ENCODE results near the gene CCDC85C.

CCDC85C gene

DNA sequence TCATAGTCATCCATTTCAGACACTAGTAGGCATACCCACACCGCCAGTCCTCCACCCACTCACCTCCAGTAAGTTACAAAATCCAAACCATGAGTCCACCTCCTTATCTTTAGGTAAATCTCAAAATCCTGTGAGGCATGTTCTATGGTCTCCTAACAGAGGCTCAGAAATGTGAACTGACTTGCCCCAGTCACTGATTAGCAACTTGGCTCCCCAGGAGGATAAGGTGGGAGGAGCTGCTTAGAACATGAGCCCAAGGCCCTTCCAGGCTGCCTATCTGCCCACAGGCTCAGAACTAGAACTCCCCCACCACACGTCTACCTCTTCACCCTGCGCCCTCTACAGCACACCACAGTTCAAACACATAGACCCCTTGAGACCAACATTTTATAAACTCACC, 143.2 kb downstream of the CCDC85C start:
- H3K4me1 ChIP-seq = no peaks in the 10 kb centered on the region
- H3K27me3 ChIP-seq = no peaks in the 10 kb centered on the region
- no peak overlapping the region for H3K4me3 ChIP-seq (ENCODE audit: low read depth, low read length)
- no peaks in the 10 kb centered on the region for H3K9me3 ChIP-seq
- TF ChIP-seq, protein P1, sequence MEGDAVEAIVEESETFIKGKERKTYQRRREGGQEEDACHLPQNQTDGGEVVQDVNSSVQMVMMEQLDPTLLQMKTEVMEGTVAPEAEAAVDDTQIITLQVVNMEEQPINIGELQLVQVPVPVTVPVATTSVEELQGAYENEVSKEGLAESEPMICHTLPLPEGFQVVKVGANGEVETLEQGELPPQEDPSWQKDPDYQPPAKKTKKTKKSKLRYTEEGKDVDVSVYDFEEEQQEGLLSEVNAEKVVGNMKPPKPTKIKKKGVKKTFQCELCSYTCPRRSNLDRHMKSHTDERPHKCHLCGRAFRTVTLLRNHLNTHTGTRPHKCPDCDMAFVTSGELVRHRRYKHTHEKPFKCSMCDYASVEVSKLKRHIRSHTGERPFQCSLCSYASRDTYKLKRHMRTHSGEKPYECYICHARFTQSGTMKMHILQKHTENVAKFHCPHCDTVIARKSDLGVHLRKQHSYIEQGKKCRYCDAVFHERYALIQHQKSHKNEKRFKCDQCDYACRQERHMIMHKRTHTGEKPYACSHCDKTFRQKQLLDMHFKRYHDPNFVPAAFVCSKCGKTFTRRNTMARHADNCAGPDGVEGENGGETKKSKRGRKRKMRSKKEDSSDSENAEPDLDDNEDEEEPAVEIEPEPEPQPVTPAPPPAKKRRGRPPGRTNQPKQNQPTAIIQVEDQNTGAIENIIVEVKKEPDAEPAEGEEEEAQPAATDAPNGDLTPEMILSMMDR (IDR thresholded peaks at IDR 0.05; ENCODE audit: low read depth, low read length) = no peak
- no peak for DNase-seq
- H3K36me3 ChIP-seq = peaks cover 34% of the 10 kb centered on the region

DNA sequence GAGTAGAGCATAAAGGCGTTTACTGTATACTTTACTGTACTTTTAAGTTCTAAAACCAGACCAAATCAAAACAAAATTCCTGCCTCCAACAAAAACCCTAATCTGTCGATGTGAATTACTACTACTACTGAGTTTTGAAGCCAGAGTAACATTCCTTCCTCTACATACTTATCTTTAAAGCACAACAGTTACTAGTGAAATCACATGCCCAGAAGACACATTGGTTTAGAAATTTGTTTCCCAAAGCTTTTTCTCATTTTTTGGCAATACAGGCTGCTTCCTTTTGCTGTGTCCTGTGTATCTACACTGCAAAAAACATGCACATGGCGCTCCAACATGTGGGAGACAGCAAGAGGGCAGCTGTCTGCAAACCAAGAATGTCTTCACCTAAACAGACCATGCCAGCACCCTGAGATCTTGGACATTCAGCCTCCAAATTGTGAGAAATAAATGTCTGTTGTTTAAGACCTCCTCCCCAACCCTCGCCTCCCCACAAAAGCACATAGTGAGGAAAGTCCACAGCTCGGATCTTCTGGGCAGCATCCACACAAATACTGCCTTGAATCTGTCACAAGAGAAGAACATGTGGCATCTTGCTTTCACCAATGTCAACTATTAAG, 144.4 kb downstream of the CCDC85C start:
- Histone ChIP-seq H3K9me3 (no peaks in the 10 kb centered on the region), H3K36me3 (peaks cover 25% of the 10 kb centered on the region)

DNA sequence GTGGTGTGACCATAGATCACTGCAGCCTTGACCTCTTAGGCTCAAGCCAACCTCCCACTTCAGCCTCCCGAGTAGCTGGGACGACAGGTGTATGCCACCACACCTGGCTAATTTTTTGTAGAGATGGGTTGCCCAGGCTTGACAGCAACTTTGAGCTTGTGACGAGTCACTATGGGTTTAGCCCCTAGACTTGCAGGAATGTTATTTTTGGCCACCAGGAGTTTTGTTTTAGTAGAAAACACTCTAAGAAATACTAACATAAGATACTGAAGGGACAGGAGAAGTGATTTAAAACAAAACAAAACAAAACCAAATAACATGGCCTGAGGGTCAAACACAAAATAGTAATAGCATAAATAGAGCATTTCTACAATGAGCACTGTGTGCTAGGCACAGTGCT, 149.8 kb downstream of the CCDC85C start:
- no peak overlapping the region for H3K4me3 ChIP-seq (ENCODE audit: low read depth, low read length)
- H3K27me3 ChIP-seq = no peaks in the 10 kb centered on the region
- H3K36me3 ChIP-seq = peaks cover 17% of the 10 kb centered on the region
- TF ChIP-seq, protein P1 (IDR thresholded peaks at IDR 0.05; ENCODE audit: low read depth, low read length) = no peak
- no peaks in the 10 kb centered on the region for H3K4me1 ChIP-seq
- DNase-seq = no peak
- H3K9me3 ChIP-seq = no peaks in the 10 kb centered on the region

More for the DNA sequence above, 144.4 kb downstream of the CCDC85C start:
- TF ChIP-seq, protein P1 (IDR thresholded peaks at IDR 0.05; ENCODE audit: low read depth, low read length) = no peak
- H3K4me3 ChIP-seq (ENCODE audit: low read depth, low read length) = no peak overlapping the region
- H3K27me3 ChIP-seq = no peaks in the 10 kb centered on the region
- DNase-seq = no peak
- H3K4me1 ChIP-seq = no peaks in the 10 kb centered on the region

DNA sequence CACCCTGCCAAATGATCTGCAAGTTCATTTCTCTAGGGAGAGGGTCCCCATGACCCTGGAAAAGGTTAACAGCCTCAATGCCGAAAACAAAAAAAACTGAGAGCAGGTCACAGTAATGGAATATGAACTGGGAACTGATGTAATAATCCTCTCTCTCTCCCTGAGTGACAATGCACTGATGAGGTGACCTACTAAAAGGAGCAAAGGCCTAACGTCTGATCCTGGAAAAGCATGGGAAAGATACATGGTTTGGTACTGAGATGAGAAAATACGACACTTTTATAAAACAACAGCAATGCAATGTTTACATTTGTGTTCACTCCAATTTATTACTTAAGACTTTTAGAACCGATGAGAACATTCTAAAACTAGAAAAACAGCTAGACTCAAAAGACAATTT, 151.0 kb downstream of the CCDC85C start:
- DNase-seq = no peak
- no peaks in the 10 kb centered on the region for H3K4me1 ChIP-seq
- H3K36me3 ChIP-seq = peaks cover 27% of the 10 kb centered on the region
- no peaks in the 10 kb centered on the region for H3K9me3 ChIP-seq
- TF ChIP-seq, protein P1 (IDR thresholded peaks at IDR 0.05; ENCODE audit: low read depth, low read length) = no peak
- no peaks in the 10 kb centered on the region for H3K27me3 ChIP-seq
- H3K4me3 ChIP-seq (ENCODE audit: low read depth, low read length) = no peak overlapping the region

DNA sequence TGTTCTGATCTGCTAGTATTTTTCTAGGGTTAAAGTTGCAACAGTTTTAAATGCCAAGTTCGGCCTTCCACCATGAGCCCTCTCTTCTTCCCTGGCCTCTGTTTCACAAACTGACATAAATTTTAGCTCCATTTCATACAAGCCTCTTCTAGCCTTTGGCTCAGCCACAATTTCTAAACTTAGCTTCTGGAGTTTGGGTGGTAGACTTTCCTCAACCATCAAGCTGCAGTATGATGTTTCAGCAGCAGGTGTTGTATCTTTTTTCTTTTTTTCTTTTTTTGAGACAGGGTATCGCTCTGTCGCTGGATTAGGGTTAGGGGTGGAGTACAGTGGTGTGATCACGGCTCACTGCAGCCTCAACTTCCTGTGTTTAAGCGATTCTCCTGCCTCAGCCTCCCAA, 152.8 kb downstream of the CCDC85C start:
- Histone ChIP-seq H3K36me3 (peaks cover 31% of the 10 kb centered on the region), H3K27me3 (no peaks in the 10 kb centered on the region), H3K9me3 (no peaks in the 10 kb centered on the region), H3K4me1 (no peaks in the 10 kb centered on the region), H3K4me3 (ENCODE audit: low read depth, low read length) (no peak overlapping the region)
- TF ChIP-seq, protein P1 (IDR thresholded peaks at IDR 0.05; ENCODE audit: low read depth, low read length) = no peak
- no peak for DNase-seq

DNA sequence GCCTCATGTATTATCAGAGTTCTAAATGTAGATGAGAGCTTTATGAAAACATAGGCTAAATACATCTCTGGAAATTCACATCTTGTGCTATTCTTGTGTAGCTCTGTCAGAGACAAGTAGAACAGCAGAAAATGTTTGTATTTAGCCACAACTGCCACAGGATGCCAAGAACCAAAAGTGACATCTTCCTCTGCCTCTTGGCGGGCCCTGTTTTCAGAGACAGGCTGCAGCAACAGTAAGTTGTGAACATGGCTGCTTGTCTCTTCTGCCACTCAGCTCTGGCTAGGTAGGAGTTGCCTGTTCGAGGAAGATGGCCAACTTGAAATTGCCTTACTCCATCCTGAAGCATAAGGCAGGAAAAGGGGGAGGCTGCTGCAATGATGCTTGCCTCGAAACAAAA, 153.7 kb downstream of the CCDC85C start:
- DNase-seq = no peak
- TF ChIP-seq, protein P1 (IDR thresholded peaks at IDR 0.05; ENCODE audit: low read depth, low read length) = no peak
- H3K9me3 ChIP-seq = no peaks in the 10 kb centered on the region
- H3K4me3 ChIP-seq (ENCODE audit: low read depth, low read length) = no peak overlapping the region
- H3K4me1 ChIP-seq = no peaks in the 10 kb centered on the region
- peaks cover 31% of the 10 kb centered on the region for H3K36me3 ChIP-seq
- H3K27me3 ChIP-seq = no peaks in the 10 kb centered on the region
